K562 (cell line): ENCODE results near the gene MFNG. TPM values are rescaled to one million over a fixed set of nuclear protein-coding genes. Genes with fewer than 3 reads are reported as not detected.

Experiments used
- ATAC-seq: fragments of 200-7000 bp; cut with Tn5 transposase; 3 replicates; pipeline ENCODE4 v1.9.1; 2020; ENCODE audit warnings: moderate library complexity
- BruUV-seq: library from RNA; stranded (reverse); fragments of 400-500 nt; replicated peaks from 2 replicates; lab custom pipeline; 2021; lab: Mats Ljungman, UMichigan
- CTCF ChIA-PET: fragments of 300-600 bp; formaldehyde crosslinking; extraction: SDS; loops from one replicate; lab custom pipeline; 2021; ENCODE audit warnings: low intra/inter-chr PET ratio; lab: Yijun Ruan, JAX
- POLR2A ChIA-PET: fragments of 300-600, 350-650 bp; sonication (Branson Sonifier 250); formaldehyde crosslinking; extraction: SDS; loops from one replicate; lab custom pipeline; 2021; ENCODE audit warnings: antibody characterized with exemption, inconsistent platforms; lab: Yijun Ruan, JAX
- DNase-seq, 4 experiments: peaks; one replicate each; pipeline versions ENCODE4 v3.0.0 to v3.0.0-alpha.2; 2011 to 2018; ENCODE audit warnings: low spot score in 3 of 4, mixed read lengths in 3 of 4; ENCODE audit errors: extremely low read depth in 1 of 4
- FAIRE-seq: peaks from 2 replicates; lab custom pipeline; 2011; peaks lifted over from hg19 to GRCh38; lab: Jason Lieb, UNC
- H2AFZ ChIP-seq: 2 replicates; pipeline ENCODE4 v1.6.0; 2011; ENCODE audit warnings: low read depth, low read length, control low read depth, inconsistent platforms
- H3K27ac ChIP-seq: fragments of 200-600 bp; 3 replicates; pipeline ENCODE4 v1.8.0; 2011; ENCODE audit warnings: low read depth, mild to moderate bottlenecking, control low read depth, inconsistent platforms, low read length, moderate library complexity, mixed read lengths; ENCODE audit errors: extremely low read depth
- H3K27me3 ChIP-seq, 2 experiments: fragments of 300-600 bp in 1 of 2; 2 replicates in 1 of 2; 3 replicates in 1 of 2; pipeline versions ENCODE4 v1.6.0 to v1.8.0; 2011; ENCODE audit warnings: inconsistent platforms in 2 of 2, low read length in 2 of 2, mild to moderate bottlenecking in 1 of 2, mixed read lengths in 1 of 2, moderate library complexity in 1 of 2; ENCODE audit not compliant: control insufficient read depth in 2 of 2, insufficient read depth in 2 of 2
- H3K36me3 ChIP-seq: fragments of 300-600 bp; 3 replicates; pipeline ENCODE4 v1.8.0; 2011; ENCODE audit warnings: mild to moderate bottlenecking, low read length, inconsistent platforms; ENCODE audit not compliant: control insufficient read depth, insufficient read depth
- H3K4me1 ChIP-seq, 2 experiments: fragments of 200-600 bp in 1 of 2; replicated peaks in 1 of 2; 2 replicates in 1 of 2; 3 replicates in 1 of 2; pipeline versions ENCODE4 v1.5.1 to v1.8.0; 2011; ENCODE audit warnings: inconsistent platforms in 2 of 2, low read length in 2 of 2, mild to moderate bottlenecking in 1 of 2, mixed read lengths in 1 of 2, moderate library complexity in 1 of 2; ENCODE audit not compliant: control insufficient read depth in 2 of 2, insufficient read depth in 2 of 2
- H3K4me2 ChIP-seq: 2 replicates; pipeline ENCODE4 v1.6.1; 2011; ENCODE audit warnings: low read length, control low read depth, inconsistent platforms, mixed read lengths; ENCODE audit not compliant: insufficient read depth
- H3K4me3 ChIP-seq: fragments of 200-600 bp; sonication (generic), shearing (Covaris generic); 2 replicates; pipeline ENCODE4 v1.5.1; 2016; ENCODE audit warnings: control low read depth, inconsistent platforms
- H3K79me2 ChIP-seq: fragments of 200-600 bp; 3 replicates; pipeline ENCODE4 v1.8.0; 2011; ENCODE audit warnings: low read length, inconsistent platforms; ENCODE audit not compliant: control insufficient read depth, insufficient read depth
- H3K9ac ChIP-seq, 2 experiments: 2 replicates each; pipeline versions ENCODE4 v1.6.0 to v1.6.1; 2011; ENCODE audit warnings: low read depth in 2 of 2, low read length in 2 of 2, control low read depth in 1 of 2, inconsistent platforms in 1 of 2, mild to moderate bottlenecking in 1 of 2, mixed read lengths in 1 of 2; ENCODE audit not compliant: insufficient read depth in 1 of 2
- H3K9me1 ChIP-seq: one replicate; pipeline ENCODE4 v1.6.0; 2011; ENCODE audit warnings: inconsistent platforms, mild to moderate bottlenecking, low read length, moderate library complexity; ENCODE audit not compliant: control insufficient read depth, insufficient read depth
- H3K9me3 ChIP-seq: replicated peaks from 2 replicates; pipeline ENCODE4 v1.5.1; 2011; ENCODE audit warnings: low read depth, low read length, inconsistent platforms; ENCODE audit not compliant: control insufficient read depth, insufficient read depth
- H4K20me1 ChIP-seq: replicated peaks from 2 replicates; pipeline ENCODE4 v1.6.1; 2011; ENCODE audit warnings: low read length, inconsistent platforms, mixed read lengths; ENCODE audit not compliant: control insufficient read depth, insufficient read depth
- ADNP ChIP-seq: fragments of 200-800 bp; sonication (Bioruptor generic); IDR thresholded peaks from 2 replicates; pipeline ENCODE4 v1.6.1; 2016; ENCODE audit warnings: missing genetic modification characterization, missing compliant biosample characterization
- BCOR ChIP-seq: fragments of 450-650 bp; IDR thresholded peaks from 2 replicates; pipeline ENCODE4 v1.6.1; 2016
- CBX3 ChIP-seq, 2 experiments: IDR thresholded peaks; 1 replicate in 1 of 2; 2 replicates in 1 of 2; pipeline ENCODE4 v1.6.1; 2012; ENCODE audit warnings: inconsistent platforms in 2 of 2, low read length in 2 of 2, borderline replicate concordance in 1 of 2, control low read depth in 1 of 2
- CCAR2 ChIP-seq: fragments of 200-400 bp; formaldehyde crosslinking; IDR thresholded peaks from 2 replicates; pipeline ENCODE4 v1.6.1; 2017; ENCODE audit warnings: mild to moderate bottlenecking, low read depth, low read length
- CEBPB ChIP-seq: fragments of 450-650 bp; IDR thresholded peaks from 2 replicates; pipeline ENCODE4 v1.6.1; 2016; ENCODE audit warnings: missing genetic modification characterization, missing compliant biosample characterization
- DACH1 ChIP-seq: fragments of 450-650 bp; IDR thresholded peaks from 2 replicates; pipeline ENCODE4 v1.6.1; 2018; ENCODE audit not compliant: partially characterized antibody
- FUS ChIP-seq: fragments of 200-400 bp; formaldehyde crosslinking; optimal IDR thresholded peaks from 2 replicates; pipeline ENCODE3; 2017; ENCODE audit warnings: low read depth, low read length
- HDAC2 ChIP-seq: fragments of 450-650 bp; IDR thresholded peaks from 2 replicates; pipeline ENCODE4 v1.6.1; 2016; ENCODE audit warnings: mild to moderate bottlenecking
- HDAC3 ChIP-seq: fragments of 450-650 bp; IDR thresholded peaks from 2 replicates; pipeline ENCODE4 v1.6.1; 2018; ENCODE audit warnings: borderline replicate concordance, mild to moderate bottlenecking, moderate library complexity; ENCODE audit not compliant: partially characterized antibody
- KDM1A ChIP-seq, 2 experiments: fragments of 450-650 bp; IDR thresholded peaks; 2 replicates each; pipeline ENCODE4 v1.6.1; 2016; ENCODE audit warnings: mild to moderate bottlenecking in 2 of 2
- RBM25 ChIP-seq: fragments of 200-400 bp; formaldehyde crosslinking; IDR thresholded peaks from 2 replicates; pipeline ENCODE4 v1.6.1; 2018; ENCODE audit warnings: low read length, low read depth, moderate library complexity; ENCODE audit not compliant: severe bottlenecking
- RCOR1 ChIP-seq, 2 experiments: IDR thresholded peaks; 2 replicates each; pipeline ENCODE4 v1.6.1; 2012; ENCODE audit warnings: low read depth in 2 of 2, low read length in 2 of 2, borderline replicate concordance in 1 of 2, improper control_type of control experiment in 1 of 2
- SMARCA5 ChIP-seq: fragments of 450-650 bp; IDR thresholded peaks from 2 replicates; pipeline ENCODE4 v1.6.1; 2016
- TBL1XR1 ChIP-seq, 2 experiments: IDR thresholded peaks; 2 replicates each; pipeline ENCODE4 v1.6.1; 2012; ENCODE audit warnings: improper control_type of control experiment in 2 of 2, low read length in 2 of 2, mild to moderate bottlenecking in 1 of 2
- ZNF444 ChIP-seq: fragments of 250-450 bp; sonication (Bioruptor Pico); IDR thresholded peaks from 2 replicates; pipeline ENCODE4 v1.4.0; 2020; ENCODE audit warnings: mild to moderate bottlenecking, moderate library complexity
- WGBS: fragments of 100-300 bp; shearing (Covaris generic); methylation state at CpG from one replicate; pipeline ENCODE4 v1.1.6; 2016; ENCODE audit warnings: low coverage, mixed read lengths; ENCODE audit not compliant: insufficient coverage; ENCODE audit errors: missing lambda C conversion rate; 5-methylcytosine and 5-hydroxymethylcytosine counted together
- in situ Hi-C: fragments of 300-500 bp; cut with MboI; formaldehyde crosslinking; loops from 4 replicates; pipeline ENCODE4 v1.15.0; 2018; ENCODE audit warnings: inconsistent platforms, mixed read lengths
- intact Hi-C: fragments of 100-400 bp; cut with micrococcal nuclease; formaldehyde crosslinking; loops from 2 replicates; pipeline ENCODE4 v1.14.2; 2022
- polyA plus RNA-seq, 8 experiments: library from polyadenylated mRNA; depleted of rRNA in 4 of 8; stranded (reverse) in 5 of 8; unstranded in 3 of 8; fragments of >200 nt; fragmentation: Nextera tagmentation in 2 of 8; fragmentation: Illumina TruSeq in 1 of 8; extraction: Ambion mirVana in 2 of 8; extraction: Trizol in 1 of 8; gene quantifications; 2 replicates each; pipeline versions ENCODE4 v1.2.1 to v1.2.3, GENCODE V29; 2011 to 2014; ENCODE audit warnings: inconsistent platforms in 1 of 8, missing spikeins in 1 of 8
- total RNA-seq, 7 experiments: library from RNA; depleted of rRNA in 6 of 7; stranded (reverse); fragments of >200 nt in 6 of 7; fragmentation: Illumina TruSeq in 2 of 7; extraction: Trizol in 2 of 7; gene quantifications; 2 replicates each; pipeline versions ENCODE4 v1.2.1 to v1.2.3, GENCODE V29; 2011 to 2021; ENCODE audit warnings: low replicate concordance in 1 of 7

The MFNG gene
- total and polyA plus RNA-seq, 9 of the 15 experiments (the other 6 are each of a cell fraction or from before 2014, with no cell fraction given): 0.13 to 0.73 (median 0.38) TPM; not detected in 4

GRCh38 chr22:37517826-37518450, 31.8 kb upstream of the MFNG start:
- H3K4me1 ChIP-seq: peaks cover 9 to 30% of the 10 kb centered on the region in 2 experiments; a peak in 4 of 5 replicates
- no peak for DNase-seq
- no peak for TF ChIP-seq DACH1
- no peak for TF ChIP-seq HDAC3
- TF ChIP-seq, all 486 proteins: peak for 0
- intact Hi-C loops: no loop called here
- Histone ChIP-seq H3K4me2 (no peak overlapping the region), H3K9me3 (no peaks in the 10 kb centered on the region), H3K4me3 (no peak overlapping the region), H3K27me3 (no peaks in the 10 kb centered on the region; a peak in 1 of 5 replicates), H3K9me1 (no peaks in the 10 kb centered on the region), H3K36me3 (peaks cover 8% of the 10 kb centered on the region; the same call in 2 of the 3 replicates), H4K20me1 (no peaks in the 10 kb centered on the region), H3K9ac (0 out of 4 replicates have a peak overlapping the region, but pooled peaks of 1 of the 2 experiments have one; percentile 32), H3K79me2 (no peaks in the 10 kb centered on the region; the same call in 2 of the 3 replicates), H3K27ac (no peak overlapping the region), H2AFZ (peak overlapping the region; percentile 68; the same call in 1 of the 2 replicates)
- CTCF ChIA-PET: no interaction called here
- in situ Hi-C loops: no loop called here
- ATAC-seq (no peak), FAIRE-seq (no peak)
- TSS peak; percentile 46 for BruUV-seq
- POLR2A ChIA-PET: no interaction called here
- 83% methylated on average over 11 of the region's 15 CpGs for WGBS

- intact Hi-C loops: no loop called here
- no peaks in the 10 kb centered on the region for H3K9me3 ChIP-seq
- H3K79me2 ChIP-seq: no peaks in the 10 kb centered on the region; the same call in 2 of the 3 replicates
- no peaks in the 10 kb centered on the region for H4K20me1 ChIP-seq
- DNase-seq: no peak
- H3K4me3 ChIP-seq: no peak overlapping the region
- ATAC-seq: no peak
- no TSS peak for BruUV-seq
- no peaks in the 10 kb centered on the region for H3K9me1 ChIP-seq
- H3K27me3 ChIP-seq: no peaks in the 10 kb centered on the region
- peaks cover 23 to 34% of the 10 kb centered on the region in 2 experiments for H3K4me1 ChIP-seq
- H3K27ac ChIP-seq: no peak overlapping the region
- no peak overlapping the region for H3K9ac ChIP-seq
- peaks cover 11% of the 10 kb centered on the region; the same call in 2 of the 3 replicates for H3K36me3 ChIP-seq
- H3K4me2 ChIP-seq: no peak overlapping the region
- WGBS: 91% methylated on average over 1 of the region's 1 CpG
- no peak overlapping the region for H2AFZ ChIP-seq
- in situ Hi-C loops: no loop called here
- ChIA-PET POLR2A (interaction anchor here (0.6 kb wide), 1 partner anchor 45 kb away, joined by 3 read pairs; no protein-coding TSS in a partner anchor), CTCF (no interaction called here)
- FAIRE-seq: no peak
- TF ChIP-seq CBX3 (IDR thresholded peaks at IDR 0.05; ENCODE audit: borderline replicate concordance in 1 of 2, low read length in 2 of 2): 0 out of 3 replicates have a peak, but pooled peaks of 1 of the 2 experiments have one; percentile 46
- TF ChIP-seq KDM1A (IDR thresholded peaks at IDR 0.05): peak in 1 of 2 experiments; percentile 50; a peak in 2 of 4 replicates
- no peak for TF ChIP-seq ZNF444 (CRISPR knock-in tag)
- TF ChIP-seq BCOR: peak; percentile 70
- no peak for TF ChIP-seq CEBPB
- no peak for TF ChIP-seq CCAR2
- TF ChIP-seq FUS: no peak
- no peak for TF ChIP-seq TBL1XR1 (IDR thresholded peaks at IDR 0.05; ENCODE audit: low read length in 2 of 2)
- TF ChIP-seq HDAC2: peak; percentile 58; the same call in 1 of the 2 replicates
- 0 out of 2 replicates have a peak, but pooled peaks have one; percentile 55 for TF ChIP-seq SMARCA5
- TF ChIP-seq RCOR1 (IDR thresholded peaks at IDR 0.05; ENCODE audit: borderline replicate concordance in 1 of 2, low read depth in 2 of 2, low read length in 2 of 2): peak in 1 of 2 experiments; percentile 49; a peak in 2 of 4 replicates
- TF ChIP-seq ADNP: 0 out of 2 replicates have a peak, but pooled peaks have one; percentile 27
- TF ChIP-seq RBM25: peak; percentile 67
These were observed 30.3 kb upstream of the MFNG start for GRCh38 chr22:37516456-37516855.
